CMK (cell line): ENCODE data around the gene SLC6A9.
A peak's percentile ranks its signal among the peaks of the same experiment; 100 is the strongest.

ENCODE experiments used
- DNase-seq: peaks from one replicate; pipeline ENCODE4 v3.0.0-alpha.2; 2010; ENCODE audit warnings: low read depth

Gene SLC6A9

GRCh38 chr1:43983253-43983899, 47.9 kb downstream of the SLC6A9 start:
- no peak for DNase-seq

- no peak for DNase-seq
Measured at GRCh38 chr1:43982808-43983207, 48.5 kb downstream of the SLC6A9 start.

- DNase-seq: no peak
Measured at GRCh38 chr1:43982241-43982640, 49.0 kb downstream of the SLC6A9 start.

GRCh38 chr1:43981636-43982035, 49.6 kb downstream of the SLC6A9 start:
- no peak for DNase-seq

GRCh38 chr1:43981135-43981491, 50.1 kb downstream of the SLC6A9 start:
- no peak for DNase-seq

- DNase-seq: no peak
Measured at GRCh38 chr1:43980255-43981134, 50.8 kb downstream of the SLC6A9 start.

- DNase-seq: no peak
Measured at GRCh38 chr1:43979528-43980254, 51.6 kb downstream of the SLC6A9 start.

GRCh38 chr1:43979261-43979527, 52.1 kb downstream of the SLC6A9 start:
- DNase-seq: no peak

- DNase-seq: no peak
Measured at GRCh38 chr1:43978551-43979260, 52.6 kb downstream of the SLC6A9 start, which contains the start of gene B4GALT2. Gene B4GALT2, plus strand, starts transcription at chr1:43979210. Its CDS starts 1,951 bp downstream, at chr1:43981161.

- DNase-seq: no peak
Measured at GRCh38 chr1:43978264-43978550, 53.1 kb downstream of the SLC6A9 start.

- DNase-seq: no peak
Measured at GRCh38 chr1:43977376-43978263, 53.6 kb downstream of the SLC6A9 start.

- no peak for DNase-seq
Measured at GRCh38 chr1:43976890-43977289, 54.4 kb downstream of the SLC6A9 start.

- no peak for DNase-seq
Measured at GRCh38 chr1:43976045-43976444, 55.2 kb downstream of the SLC6A9 start.

GRCh38 chr1:43975249-43975961, 55.9 kb downstream of the SLC6A9 start:
- no peak for DNase-seq

GRCh38 chr1:43974443-43975248, 56.6 kb downstream of the SLC6A9 start, which contains the start of gene ATP6V0B:
Gene ATP6V0B, plus strand, starts transcription at chr1:43974960. Its CDS starts 81 bp downstream, at chr1:43975041.
- peak; percentile 91 for DNase-seq

GRCh38 chr1:43973981-43974442, 57.2 kb downstream of the SLC6A9 start:
- no peak for DNase-seq

GRCh38 chr1:43971336-43971980, 59.8 kb downstream of the SLC6A9 start:
- DNase-seq: no peak

GRCh38 chr1:43970911-43971310, 60.4 kb downstream of the SLC6A9 start:
- DNase-seq: no peak

GRCh38 chr1:43970502-43970901, 60.8 kb downstream of the SLC6A9 start:
- DNase-seq: no peak
